Cardiac muscle cell (in vitro differentiated cells and primary cell): ENCODE data around the gene ZFP64. TPM values are rescaled to one million over a fixed set of nuclear protein-coding genes. Genes with fewer than 3 reads are reported as not detected.

Experiments used
- DNase-seq, 2 donors: peaks; one replicate each; pipeline versions ENCODE4 v3.0.0 to v3.0.0-alpha.2; 2010 to 2017; ENCODE audit warnings: low read depth in 1 of 2, low spot score in 1 of 2
- H3K27ac ChIP-seq: fragments of 200-600 bp; sonication (generic); 2 replicates; pipeline ENCODE4 v1.5.1; 2016
- H3K27me3 ChIP-seq: fragments of 200-600 bp; sonication (generic); 2 replicates; pipeline ENCODE4 v1.6.0; 2016; ENCODE audit warnings: control low read depth
- H3K36me3 ChIP-seq: fragments of 200-600 bp; sonication (generic); 2 replicates; pipeline ENCODE4 v1.5.1; 2016; ENCODE audit warnings: control low read depth
- H3K4me1 ChIP-seq: fragments of 200-600 bp; sonication (generic); 2 replicates; pipeline ENCODE4 v1.8.1; 2017; ENCODE audit warnings: low read depth, mild to moderate bottlenecking, mixed run types
- H3K4me3 ChIP-seq: fragments of 200-600 bp; sonication (generic); 2 replicates; pipeline ENCODE4 v1.5.1; 2016; ENCODE audit warnings: mild to moderate bottlenecking
- H3K9me3 ChIP-seq: fragments of 200-600 bp; sonication (generic); 2 replicates; pipeline ENCODE4 v1.5.1; 2017; ENCODE audit warnings: low read depth, mild to moderate bottlenecking, control low read depth
- CTCF ChIP-seq: IDR thresholded peaks from 2 replicates; pipeline ENCODE4 v1.5.1; 2012; ENCODE audit warnings: low read depth, mild to moderate bottlenecking, low read length
- polyA plus RNA-seq: library from polyadenylated mRNA; unstranded; fragments of >200 nt; fragmentation: Nextera tagmentation; extraction: Ambion mirVana; gene quantifications from 2 replicates; pipeline ENCODE4 v1.2.1, GENCODE V29; 2016
- total RNA-seq: library from RNA; depleted of rRNA; stranded (reverse); fragments of >200 nt; gene quantifications from 2 replicates; pipeline ENCODE4 v1.2.3, GENCODE V29; 2016

Gene ZFP64
- total and polyA plus RNA-seq, 2 experiments from 2014 or later, result 9.6 to 17.7 TPM

GRCh38 chr20:52209154-52209571 lies 17.6 kb upstream of the ZFP64 start:
- no peaks in the 10 kb centered on the region for H3K27me3 ChIP-seq
- H3K36me3 ChIP-seq, result no peaks in the 10 kb centered on the region
- H3K4me1 ChIP-seq, result no peaks in the 10 kb centered on the region
- no peaks in the 10 kb centered on the region for H3K9me3 ChIP-seq
- no peak for TF ChIP-seq CTCF
- no peak overlapping the region for H3K27ac ChIP-seq
- no peak for DNase-seq
- no peak overlapping the region for H3K4me3 ChIP-seq

GRCh38 chr20:52207020-52207810 lies 15.6 kb upstream of the ZFP64 start:
- H3K27ac ChIP-seq, result no peak overlapping the region
- TF ChIP-seq CTCF, result no peak
- no peak overlapping the region for H3K4me3 ChIP-seq
- no peak for DNase-seq
- no peaks in the 10 kb centered on the region for H3K9me3 ChIP-seq
- H3K36me3 ChIP-seq, result no peaks in the 10 kb centered on the region
- H3K27me3 ChIP-seq, result no peaks in the 10 kb centered on the region
- H3K4me1 ChIP-seq, result no peaks in the 10 kb centered on the region

- no peak for TF ChIP-seq CTCF
- H3K36me3 ChIP-seq, result no peaks in the 10 kb centered on the region
- no peaks in the 10 kb centered on the region for H3K9me3 ChIP-seq
- no peak overlapping the region for H3K27ac ChIP-seq
- H3K27me3 ChIP-seq, result no peaks in the 10 kb centered on the region
- no peak for DNase-seq
- no peaks in the 10 kb centered on the region for H3K4me1 ChIP-seq
- H3K4me3 ChIP-seq, result no peak overlapping the region
These were observed 12.6 kb upstream of the ZFP64 start for GRCh38 chr20:52204136-52204535.

DNA sequence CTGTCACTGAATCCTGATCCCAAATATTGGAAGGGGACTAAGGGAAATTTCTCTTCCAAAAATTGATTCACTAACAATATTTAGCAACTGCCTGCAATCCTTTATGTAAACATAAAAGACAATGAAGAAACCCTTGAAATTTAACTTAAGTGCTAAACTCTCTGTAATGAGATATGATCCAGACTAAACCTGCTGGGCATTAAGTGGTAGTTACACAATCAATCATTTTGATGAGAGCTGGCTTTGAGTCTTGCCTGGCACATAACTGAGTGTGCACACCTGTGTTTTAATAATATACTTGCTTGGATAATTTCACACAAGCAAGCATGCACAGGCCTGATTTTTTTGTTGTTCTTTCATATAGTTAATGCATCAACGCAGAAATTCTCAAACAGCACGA lies 9.8 kb upstream of the ZFP64 start:
- no peak for TF ChIP-seq CTCF
- no peaks in the 10 kb centered on the region for H3K27me3 ChIP-seq
- no peaks in the 10 kb centered on the region for H3K4me1 ChIP-seq
- H3K27ac ChIP-seq, result no peak overlapping the region
- no peak overlapping the region for H3K4me3 ChIP-seq
- no peaks in the 10 kb centered on the region for H3K9me3 ChIP-seq
- DNase-seq, result no peak
- H3K36me3 ChIP-seq, result no peaks in the 10 kb centered on the region

GRCh38 chr20:52200870-52201269 lies 9.3 kb upstream of the ZFP64 start:
- Histone ChIP-seq H3K4me1 (no peaks in the 10 kb centered on the region), H3K27me3 (no peaks in the 10 kb centered on the region)
- TF ChIP-seq CTCF, result no peak

More at GRCh38 chr20:52200870-52201269, 9.3 kb upstream of the ZFP64 start:
- Histone ChIP-seq H3K4me3 (no peak overlapping the region), H3K27ac (no peak overlapping the region), H3K36me3 (no peaks in the 10 kb centered on the region), H3K9me3 (no peaks in the 10 kb centered on the region)
- DNase-seq, result no peak
